T follicular helper cell (primary cell): ENCODE measurements around the gene LUM.

ENCODE experiments used
- DNase-seq: peaks from one replicate; pipeline ENCODE4 v3.0.0-alpha.2; 2020; ENCODE audit warnings: low read depth
- total RNA-seq, 2 experiments: gene quantifications; one replicate each; lab custom pipeline; 2026; lab: John Stamatoyannopoulos, UW

LUM gene, protein sequence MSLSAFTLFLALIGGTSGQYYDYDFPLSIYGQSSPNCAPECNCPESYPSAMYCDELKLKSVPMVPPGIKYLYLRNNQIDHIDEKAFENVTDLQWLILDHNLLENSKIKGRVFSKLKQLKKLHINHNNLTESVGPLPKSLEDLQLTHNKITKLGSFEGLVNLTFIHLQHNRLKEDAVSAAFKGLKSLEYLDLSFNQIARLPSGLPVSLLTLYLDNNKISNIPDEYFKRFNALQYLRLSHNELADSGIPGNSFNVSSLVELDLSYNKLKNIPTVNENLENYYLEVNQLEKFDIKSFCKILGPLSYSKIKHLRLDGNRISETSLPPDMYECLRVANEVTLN
- total RNA-seq: 0 reads per million in 2 experiments

DNA sequence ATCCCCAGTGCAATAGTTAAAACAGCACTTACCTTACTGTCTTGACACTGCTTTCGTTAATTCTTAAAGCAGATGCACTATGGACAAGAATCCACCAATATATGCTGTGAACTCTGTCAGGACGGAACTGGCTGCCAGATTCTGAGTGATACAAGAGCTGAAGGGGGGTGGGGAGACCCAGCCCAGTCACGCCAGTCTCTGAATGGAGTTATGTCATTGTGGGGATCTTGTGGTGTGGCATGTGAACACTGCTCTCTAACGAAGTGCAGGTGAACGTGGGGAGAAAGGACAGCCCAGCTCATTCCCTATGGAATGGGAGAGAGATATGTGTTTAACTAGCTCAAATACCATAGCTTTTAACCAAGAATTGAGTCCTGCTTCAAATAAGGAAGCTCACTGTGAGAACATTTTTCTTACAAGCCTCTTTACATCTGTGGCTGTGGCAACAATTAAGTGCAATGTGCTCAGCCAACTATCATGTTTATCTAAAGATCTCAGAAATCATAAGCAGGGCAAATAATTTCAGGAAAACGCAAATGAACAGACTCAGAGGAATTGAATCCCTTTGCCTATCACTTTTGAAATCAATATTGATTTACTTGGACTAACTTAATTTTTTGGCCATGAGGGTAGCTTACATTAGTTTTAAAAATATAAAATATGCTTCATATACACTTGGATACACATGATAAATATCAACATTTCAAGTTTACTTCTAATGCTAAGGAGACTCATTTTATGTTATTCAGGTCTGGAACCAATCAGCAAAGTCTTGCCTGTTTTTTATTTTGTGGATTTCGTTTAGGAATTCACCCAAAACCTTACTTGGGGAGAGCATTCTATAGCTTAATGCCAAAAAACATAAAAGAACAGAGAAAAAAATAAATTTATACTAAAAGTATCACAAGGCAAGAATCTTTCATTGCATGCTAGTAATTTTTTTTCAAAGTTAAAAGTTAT lies at the start of gene LUM:
TSS of gene LUM (minus strand) at position 129 of the 960 bp plus-strand sequence. CDS start 2,515 bp downstream, outside the sequence.
- DNase-seq: no peak

DNA sequence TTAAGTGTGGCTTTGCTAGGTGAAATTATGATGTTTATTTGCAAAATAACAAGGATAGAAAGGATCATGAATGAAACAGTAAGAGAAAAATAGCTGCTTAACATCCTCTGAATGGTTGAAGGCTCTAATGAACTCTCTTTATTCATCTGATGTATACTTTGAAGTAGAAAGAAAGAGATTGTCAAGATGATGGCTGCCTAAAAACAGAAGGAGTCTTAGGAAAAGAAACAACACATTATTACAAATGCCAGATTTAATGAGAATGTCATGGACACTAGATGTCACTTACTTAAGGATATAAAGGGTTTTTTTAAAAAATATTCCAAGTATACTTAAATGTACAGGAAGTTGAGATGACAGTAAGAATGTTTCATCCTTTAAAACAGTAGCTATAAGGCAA lies 49.7 kb upstream of the LUM start:
- no peak for DNase-seq

DNA sequence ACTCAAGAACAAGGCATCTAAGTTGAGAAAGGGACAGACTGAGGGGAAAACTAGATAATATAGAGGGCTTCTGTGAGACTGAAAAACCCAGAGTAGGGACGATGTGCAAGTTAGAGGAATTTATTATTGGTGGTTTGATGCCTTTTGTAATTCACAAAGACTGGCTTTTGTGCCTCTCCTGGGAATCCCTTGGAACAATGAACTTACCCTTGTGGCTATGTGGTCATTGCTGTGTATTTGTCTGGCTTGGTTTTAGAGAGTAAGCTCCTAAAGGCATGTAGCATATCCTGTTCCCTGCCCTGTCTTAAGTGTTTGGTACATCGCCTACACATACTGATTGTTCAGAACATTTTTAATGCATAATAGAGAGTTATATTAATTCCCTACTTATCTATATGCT lies 44.7 kb upstream of the LUM start:
- no peak for DNase-seq

DNA sequence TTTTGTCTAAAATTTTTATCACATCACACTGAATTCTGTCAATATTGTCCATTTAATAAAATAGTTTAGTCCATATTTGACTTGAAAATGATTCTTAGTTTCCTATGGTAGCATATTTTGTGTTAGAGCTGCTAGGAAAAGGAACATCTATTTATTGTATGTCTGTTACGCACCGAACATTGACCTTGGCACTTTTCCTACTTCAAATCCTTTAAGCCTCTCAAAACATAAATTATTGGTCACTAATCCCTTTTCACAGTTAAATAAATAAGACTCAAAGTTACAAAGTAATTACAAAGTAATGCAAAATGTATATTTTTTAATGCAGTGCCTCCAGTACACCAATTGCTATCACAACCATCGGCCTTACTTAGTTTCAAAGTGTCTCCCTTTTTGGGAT lies 42.8 kb upstream of the LUM start:
- DNase-seq: no peak

DNA sequence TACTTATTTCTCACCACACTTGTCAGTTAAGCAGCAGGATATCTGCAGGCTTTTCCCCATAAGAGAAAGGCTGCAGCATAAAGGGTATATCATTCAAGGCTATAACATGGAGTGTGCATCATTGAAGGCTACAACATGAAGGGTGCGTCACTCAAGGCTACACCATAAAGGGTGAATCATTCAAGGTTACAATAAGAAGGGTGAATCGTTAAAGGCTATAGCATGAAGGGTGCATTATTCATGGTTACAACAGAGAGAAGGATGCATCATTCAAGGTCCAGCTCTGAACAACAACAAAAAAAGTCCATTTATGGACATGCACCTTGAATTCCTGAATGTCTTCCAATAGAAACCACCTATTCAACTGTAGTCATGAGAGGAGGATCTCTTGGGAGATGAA lies 32.8 kb upstream of the LUM start:
- DNase-seq: no peak

DNA sequence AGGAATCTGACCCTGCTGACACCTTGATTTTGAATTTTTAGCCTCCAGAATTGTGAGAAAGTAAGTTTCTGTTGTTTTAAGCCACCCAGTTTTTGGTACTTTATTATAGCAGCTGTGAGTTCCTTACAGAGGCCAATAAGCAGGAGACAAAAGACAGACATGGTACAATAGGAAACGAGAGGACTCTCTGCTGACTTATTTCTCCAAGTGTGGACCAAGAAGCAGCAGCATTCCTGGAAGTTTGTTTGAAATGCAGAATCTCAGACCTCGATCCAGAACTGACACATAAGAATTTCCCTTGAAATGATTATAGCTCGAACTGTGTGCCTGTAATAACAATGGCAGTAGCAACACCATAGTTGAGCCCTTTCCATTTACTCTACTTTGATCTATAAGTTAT lies 31.9 kb upstream of the LUM start:
- no peak for DNase-seq

DNA sequence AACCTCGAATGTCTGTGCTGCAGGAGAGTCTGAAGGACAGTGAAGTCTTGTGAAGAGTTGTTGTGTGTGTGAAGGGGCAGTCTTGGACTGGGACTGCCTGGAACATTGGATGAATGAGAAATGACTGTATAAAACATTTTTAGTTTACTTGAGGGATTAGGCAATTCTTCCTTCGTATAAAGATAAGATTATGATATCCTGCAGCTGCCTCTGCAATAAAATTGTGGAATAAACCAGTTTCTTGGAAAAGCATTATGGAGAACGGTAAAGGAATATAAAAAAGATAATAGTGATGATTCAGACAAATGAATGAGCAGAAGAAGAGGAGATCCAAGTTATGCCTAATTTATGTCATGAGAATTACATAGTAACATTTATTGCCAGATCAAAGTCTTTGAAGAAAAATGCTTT lies 30.9 kb upstream of the LUM start:
- DNase-seq: no peak

DNA sequence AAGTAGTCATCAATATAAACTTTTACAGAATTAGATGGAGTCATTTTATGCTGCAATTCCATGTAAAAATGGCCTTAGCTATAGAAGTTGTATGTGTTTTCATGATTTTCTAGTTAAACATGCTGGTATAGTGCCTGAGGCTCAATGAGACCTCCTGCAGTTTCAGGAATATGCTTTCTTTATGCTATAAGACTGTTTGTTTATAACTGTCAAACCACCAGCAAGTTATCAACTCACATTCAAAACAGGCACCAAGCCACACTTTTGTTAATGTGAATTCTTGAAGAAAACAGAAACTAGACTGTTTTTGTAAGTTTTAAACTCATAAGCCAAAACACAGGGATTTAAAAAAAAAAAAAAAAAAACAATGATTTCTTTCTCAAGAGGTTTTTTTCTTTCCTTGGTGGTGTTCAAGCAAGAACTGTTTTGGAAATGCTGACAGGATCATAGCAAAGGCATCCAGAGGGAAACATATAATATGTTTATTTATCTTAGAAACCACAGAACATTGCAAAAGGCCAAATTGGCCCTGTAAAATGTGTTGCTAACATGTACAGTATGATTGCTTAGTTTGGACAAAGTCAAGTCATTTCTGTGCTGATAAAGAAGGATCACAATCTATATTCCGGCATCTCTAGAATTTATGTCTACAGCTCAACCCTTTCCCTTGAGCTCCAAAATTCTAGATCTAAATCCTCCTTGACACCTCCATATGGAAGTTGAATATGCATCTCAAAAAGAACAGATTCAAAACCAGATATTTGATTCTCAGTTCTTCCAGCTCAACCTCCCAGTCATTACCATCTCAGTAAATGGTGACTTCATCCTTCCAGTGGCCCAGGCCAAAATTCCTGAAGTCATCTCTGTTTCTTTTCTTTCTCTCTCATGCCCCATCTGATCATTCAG lies 29.0 kb upstream of the LUM start:
- DNase-seq: no peak

DNA sequence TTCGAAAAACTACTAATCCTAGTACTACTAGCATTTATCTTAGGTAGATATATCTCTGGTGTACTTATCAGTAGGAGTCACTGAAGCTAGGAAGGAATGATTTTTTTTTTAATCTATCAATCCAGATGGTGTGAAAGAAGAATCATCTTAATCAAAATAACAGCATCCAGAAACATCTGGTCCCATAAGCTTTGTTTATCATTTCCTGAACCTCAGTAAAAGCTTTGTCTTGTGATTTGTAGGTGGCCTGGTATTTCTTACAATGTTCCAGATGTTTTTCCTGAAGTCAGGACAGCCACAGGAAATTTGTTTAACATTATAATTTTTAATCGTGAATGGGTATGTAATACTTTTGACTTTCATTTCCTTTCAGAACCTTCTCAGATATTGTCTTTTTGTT lies 28.0 kb upstream of the LUM start:
- DNase-seq: no peak

DNA sequence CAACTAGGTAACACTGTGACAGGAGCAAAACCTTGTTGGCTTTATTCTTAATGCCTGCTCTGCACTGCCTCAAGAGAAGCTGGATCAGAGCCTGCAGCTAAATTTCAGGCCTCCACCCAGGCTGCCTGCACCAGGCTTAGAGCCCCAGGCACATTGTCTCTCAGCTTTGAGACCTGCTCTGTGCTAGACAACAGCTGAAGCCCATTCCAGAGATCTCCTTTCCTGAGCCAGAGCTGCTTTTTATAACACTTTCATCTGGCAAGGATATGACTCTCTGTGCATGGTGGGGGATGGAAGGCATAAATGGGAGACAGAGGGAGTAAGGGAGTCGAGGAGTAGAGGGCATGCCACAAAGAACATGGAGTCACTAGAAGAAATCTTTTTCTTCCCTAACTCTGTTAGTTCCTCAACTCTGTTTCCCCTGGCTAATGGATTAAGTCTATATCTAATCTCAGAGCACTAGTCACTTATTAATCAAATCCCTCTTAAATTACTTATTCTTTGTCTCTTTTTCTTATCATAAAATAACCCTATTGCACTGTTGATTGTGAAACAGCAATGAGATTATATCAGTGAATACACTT lies 27.1 kb upstream of the LUM start:
- no peak for DNase-seq

DNA sequence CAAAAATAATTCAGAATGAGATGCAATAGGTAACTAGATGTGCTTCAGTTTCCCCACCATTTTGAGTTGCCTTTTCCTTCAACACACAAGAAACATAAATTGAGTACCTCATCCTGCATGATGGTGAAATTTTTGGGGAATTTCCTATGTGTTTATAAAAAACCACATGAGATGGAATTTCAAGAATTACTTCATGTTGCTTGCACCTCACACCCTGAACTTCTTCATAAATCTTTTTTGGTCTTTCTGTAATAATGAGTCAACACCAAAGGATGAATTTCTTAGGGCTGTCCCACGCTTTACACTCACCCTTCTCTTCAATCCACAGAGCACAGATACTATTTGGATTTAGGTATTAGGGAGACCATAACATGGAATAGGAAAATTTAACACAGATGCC lies 22.6 kb upstream of the LUM start:
- DNase-seq: no peak

DNA sequence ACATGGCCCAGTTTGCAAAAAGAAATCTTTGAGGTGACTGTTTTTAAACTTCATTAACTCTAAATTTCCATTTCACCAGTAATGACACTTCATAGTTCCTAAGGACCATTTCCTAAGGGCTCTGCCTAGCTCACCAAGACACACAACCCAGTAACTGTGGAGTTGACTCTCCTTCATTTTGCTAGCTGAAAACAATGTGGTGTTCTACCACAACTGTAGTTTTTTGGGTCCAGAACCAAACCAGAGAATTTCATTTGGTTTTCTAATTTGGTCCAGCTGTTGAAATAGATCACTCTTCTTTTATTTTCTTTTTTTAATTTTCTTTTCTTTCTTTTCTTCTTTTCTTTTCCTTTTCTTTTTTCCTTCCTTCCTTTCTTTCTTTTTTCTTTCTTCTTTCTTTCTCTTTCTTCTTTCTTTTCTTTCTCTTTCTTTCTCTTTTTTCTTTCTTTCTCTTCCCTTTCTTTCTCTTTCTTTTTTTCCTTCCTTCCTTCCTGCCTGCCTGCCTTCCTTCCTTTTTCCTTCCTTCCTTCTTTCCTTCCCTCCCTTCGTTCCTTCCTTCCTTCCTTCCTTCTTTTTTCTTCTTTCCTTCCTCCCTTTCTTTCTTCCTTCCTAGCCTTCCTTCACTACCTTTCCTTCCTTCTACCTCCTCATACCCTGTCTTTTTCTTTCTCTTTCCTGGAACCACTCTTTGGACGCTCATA lies 18.5 kb upstream of the LUM start:
- DNase-seq: no peak

DNA sequence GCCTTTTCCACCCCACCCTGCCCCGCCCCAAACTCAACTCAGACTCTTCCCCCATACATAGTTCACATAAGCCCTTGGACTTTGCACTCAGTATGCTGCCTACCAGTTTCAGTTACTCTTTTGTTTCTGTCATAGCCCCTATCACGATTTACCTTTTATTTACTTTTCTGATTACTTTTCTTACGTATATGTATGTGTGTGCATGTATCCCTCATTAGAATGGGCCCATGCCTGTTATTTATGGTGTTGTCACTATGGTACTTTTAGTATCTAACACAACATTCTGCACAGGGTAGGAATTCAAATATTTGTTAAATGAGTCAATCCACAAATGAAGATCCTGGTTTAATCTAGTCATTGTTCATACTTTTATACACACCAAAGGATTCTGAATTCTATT lies 16.5 kb upstream of the LUM start:
- DNase-seq: no peak

DNA sequence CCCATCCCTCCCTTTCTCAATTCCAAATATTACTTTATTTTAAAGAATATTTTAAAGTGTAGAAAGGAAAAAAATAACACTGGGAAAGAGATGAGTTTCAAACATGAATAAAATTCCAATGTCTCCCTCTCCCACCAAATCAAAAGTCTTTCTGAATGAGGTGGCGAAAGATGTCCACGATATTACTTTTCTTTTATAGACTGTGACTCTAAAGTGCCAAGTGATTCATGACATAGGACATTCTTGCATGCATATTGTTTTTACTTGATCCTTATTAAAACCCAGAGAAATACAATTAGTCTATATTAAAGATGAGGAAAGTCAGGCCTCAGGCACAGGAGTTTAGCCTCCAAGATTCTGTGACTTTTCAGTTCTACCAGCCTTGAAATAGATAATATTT lies 16.0 kb upstream of the LUM start:
- DNase-seq: no peak

DNA sequence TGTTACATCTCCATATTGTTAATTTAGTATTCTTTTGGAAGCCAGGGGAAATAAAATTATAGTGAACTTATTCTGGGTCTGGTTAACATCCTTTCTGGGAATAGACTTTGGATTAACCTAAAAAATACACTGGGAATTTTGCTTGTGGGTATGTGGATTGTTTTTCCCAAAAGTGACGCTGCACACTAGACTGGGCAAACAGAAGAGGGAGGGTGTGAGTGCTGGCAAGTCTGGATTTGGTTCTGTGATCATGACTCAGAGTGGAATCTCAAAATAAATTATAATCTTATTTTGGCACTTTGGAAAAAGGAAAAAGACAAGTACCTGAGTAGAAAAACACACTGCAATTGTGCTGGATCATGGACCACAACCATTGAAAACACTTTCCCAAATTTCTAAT lies 15.2 kb upstream of the LUM start:
- no peak for DNase-seq

DNA sequence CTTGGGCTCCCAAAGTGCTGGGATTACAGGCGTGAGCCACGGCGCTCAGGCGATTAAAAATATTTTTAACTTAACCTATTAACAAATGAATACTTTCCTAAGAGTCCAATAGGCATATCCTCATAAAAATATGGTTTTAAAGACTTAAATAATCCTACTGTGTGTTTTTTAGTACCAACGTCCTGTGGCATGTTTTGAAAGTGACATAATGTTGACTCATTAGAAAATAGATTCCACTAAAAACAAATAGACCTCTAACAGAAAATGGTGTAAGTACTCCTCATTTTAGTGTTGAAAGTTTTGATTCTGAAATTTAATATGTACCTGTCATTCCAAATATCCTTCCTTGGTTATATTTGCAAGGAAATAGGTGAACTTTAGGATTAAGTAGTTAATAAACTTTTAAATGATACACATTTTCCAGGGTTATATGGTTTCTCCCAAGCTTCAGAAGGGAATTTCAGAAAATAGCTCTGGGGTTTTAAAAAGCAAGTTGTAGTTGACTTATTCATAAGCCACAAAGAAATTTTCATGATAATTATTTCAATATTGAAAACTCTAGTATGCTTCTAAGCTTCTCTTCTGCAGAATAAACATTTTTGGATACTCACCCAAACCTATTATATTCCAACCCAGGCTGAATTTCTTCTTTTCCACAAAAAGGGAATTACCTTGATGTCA lies 12.1 kb upstream of the LUM start:
- DNase-seq: no peak

DNA sequence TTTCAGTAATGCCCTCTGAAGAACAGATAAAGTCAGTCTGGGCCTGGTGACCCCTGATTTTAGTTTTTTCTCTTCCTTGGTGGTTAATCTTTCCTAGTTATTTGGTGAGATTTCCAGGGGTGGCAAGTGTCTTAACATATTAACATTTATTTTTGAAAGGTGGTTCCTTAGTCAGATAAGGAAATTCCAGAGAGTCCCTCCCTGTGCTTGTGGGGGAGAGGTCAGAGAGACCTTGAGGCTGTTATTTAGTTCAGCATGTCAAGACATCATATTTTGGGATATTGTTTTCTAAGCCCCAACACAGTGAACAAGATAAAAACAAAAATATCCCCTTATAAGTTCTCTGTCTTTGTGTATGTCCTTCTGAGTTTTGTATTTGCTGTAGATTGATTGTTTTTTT lies 9.5 kb upstream of the LUM start:
- no peak for DNase-seq

DNA sequence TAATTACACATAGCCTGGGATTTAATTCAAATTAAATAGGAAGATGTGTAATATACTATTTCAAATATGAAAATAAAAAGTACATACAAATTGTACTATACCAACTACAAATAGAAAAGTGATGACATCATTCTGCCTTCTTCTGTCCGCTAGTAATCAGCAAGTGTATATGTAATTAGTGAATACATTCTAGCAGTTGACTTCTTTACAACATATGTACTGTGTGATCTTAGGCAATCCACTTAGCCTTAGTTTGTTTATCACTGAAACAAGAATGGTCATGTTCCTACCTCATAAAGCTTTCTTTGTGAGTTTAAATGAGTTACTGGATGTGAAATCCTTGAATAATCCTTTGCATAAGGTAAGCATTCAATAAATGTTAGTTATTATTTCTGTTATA lies 7.8 kb upstream of the LUM start:
- DNase-seq: no peak

DNA sequence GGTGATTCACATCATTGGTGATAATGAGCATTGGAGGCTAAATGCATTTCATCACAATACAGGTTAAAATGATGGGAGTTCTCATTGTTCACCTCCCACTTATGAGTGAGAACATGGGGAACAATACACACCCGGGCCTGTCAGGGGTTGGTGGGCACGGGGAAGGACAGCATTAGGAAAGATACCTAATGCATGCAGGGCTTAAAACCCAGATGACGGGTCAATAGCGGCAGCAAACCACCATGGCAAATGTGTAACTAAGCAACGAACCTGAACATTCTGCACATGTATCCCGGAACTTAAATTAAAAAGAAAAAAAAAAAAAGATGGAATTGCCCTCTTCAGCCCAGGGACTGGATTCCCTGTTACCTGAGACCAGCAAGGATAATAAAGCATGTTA lies 2.3 kb upstream of the LUM start:
- no peak for DNase-seq

DNA sequence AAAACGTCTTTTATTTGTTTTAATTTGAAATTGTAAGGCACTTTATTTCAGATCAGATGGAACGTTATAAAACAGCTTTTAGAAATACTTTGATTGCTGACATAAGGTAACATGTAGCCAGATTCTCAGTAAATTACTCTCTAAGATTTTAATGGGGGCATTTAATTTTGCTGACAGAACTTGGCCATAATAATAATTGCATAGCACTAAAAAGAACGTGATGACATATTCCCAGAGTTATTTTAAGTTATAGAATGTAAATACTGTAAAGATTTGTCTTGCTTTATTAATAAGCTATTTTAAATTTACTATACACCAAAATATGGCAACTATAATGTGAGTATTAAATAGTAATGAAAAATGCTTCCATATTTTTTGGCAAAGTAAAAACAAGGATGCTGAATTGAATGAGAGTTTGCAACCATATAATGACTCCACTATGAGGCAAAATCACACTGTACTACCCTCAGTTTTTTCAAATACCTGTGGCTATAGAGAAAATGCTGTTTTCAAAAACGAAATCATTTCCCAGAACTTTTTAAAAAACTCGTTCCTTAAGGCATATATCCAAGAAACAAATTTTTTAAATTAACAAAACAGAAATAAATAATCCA lies 876 bp downstream of the LUM start:
- DNase-seq: no peak
